Activated T-cell treated with anti-CD3 and anti-CD28 coated beads, Interleukin-2, amount 50 U/mL, for 1 hour (primary cell): Measurements from ENCODE around the gene KCTD19.
"Not testable (repeated sequence)": the region's sequence is repeated elsewhere in the genome, so short reads cannot be mapped to it uniquely, and the experiment has no call there.

Source experiments
- DNase-seq: peaks from one replicate; pipeline ENCODE4 v3.0.0-alpha.2; 2020

Gene KCTD19

GRCh38 chr16:67326472-67327309 lies at the start of gene KCTD19, which contains the start of gene LRRC36:
TSS of gene KCTD19 (minus strand) at chr16:67326741. CDS start at chr16:67326707, 34 bp downstream.
TSS of gene LRRC36 (plus strand) at chr16:67326815. CDS start at chr16:67326863, 48 bp downstream.
- peak; percentile 66 for DNase-seq

DNA sequence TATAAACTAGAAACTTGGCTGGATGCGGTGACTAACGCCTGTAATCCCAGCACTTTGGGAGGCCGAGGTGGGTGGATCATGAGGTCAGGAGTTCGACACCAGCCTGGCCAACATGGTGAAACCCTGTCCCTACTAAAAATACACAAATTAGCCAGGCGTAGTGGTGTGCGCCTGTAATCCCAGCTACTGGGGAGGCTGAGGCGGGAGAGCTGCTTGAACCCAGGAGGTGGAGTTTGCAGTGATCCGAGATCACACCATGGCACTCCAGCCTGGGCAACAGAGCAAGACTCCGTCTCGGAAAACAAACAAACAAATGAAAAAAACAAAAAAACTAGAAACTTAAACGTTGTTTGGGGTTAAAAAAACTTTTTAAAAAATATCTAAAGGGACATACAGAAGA lies 49.5 kb upstream of the KCTD19 start:
- DNase-seq = not testable (repeated sequence)

- no peak for DNase-seq
Measured at GRCh38 chr16:67372664-67373063, 46.1 kb upstream of the KCTD19 start.

DNA sequence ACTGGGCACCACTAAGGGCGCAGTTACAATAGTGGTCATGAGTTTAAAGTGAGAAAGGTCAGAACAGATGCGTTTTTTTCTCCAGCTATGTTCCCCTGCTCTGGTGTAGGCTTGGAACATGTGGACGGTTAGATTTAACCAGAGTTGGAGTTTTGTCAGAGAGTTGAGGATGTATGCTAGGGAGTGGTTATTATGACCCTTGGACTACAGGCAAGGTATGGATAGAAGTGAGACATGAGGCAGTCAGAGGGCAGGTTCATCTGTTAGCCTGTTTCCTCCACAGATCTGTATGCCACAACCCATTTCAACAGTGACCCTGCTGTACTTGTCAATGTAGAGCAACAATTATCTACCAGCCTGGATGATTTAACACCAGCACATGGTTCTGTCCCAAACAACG lies 44.1 kb upstream of the KCTD19 start:
- DNase-seq = no peak

GRCh38 chr16:67364600-67365235 lies 38.2 kb upstream of the KCTD19 start:
- no peak for DNase-seq

DNA sequence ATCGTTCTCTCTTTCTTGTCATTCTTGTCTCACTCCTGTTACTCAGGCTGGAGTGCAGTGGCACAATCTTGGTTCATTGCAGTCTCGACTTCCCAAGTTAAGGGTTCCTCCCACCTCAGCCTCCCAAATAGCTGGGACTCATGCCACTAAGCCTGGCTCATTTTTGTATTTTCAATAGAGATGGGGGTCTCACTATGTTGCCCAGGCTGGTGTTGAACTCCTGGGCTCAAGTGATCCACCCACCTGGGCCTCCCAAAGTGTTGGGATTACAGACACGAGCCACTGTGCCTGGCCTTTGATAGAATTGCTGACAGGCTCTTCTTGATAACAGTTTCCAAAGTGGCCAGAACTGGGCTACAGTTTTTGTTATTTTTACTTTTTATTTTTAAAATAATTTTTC lies 34.5 kb upstream of the KCTD19 start:
- no peak for DNase-seq

DNA sequence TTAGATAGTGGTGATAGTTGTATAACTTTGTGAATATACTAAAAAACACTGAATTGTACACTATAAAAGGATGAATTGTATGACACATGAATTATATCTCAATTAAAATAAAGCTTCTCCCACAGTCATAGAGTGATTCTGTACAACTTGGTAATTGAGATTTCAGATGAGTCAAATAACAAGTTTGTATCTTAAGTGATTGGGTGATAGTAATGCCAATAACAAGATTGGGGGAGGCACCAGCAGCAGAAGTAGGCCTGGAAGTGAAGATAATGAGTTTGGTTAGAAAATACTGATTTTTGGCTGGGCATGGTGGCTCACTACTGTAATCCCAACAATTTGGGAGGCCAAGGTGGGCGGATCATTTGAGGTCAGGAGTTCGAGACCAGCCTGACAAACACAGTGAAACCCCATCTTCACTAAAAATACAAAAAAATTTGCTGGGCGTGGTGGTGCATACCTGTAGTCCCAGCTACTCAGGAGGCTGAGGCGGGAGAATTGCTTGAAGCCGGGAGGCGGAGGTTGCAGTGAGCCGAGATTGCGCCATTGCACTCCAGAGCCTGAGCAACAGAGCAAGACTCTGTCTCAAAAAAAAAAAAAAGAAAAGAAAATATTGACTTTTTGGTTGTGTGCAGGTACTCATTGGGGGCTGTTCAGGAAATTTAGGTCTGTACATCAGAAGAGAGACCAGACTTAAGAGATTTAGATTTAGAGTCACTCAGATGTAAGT lies 33.2 kb upstream of the KCTD19 start:
- DNase-seq = not testable (repeated sequence)

- DNase-seq = no peak
Measured at GRCh38 chr16:67357561-67357960, 31.0 kb upstream of the KCTD19 start.

- no peak for DNase-seq
Measured at GRCh38 chr16:67356396-67356795, 29.9 kb upstream of the KCTD19 start.

- not testable (repeated sequence) for DNase-seq
Measured at GRCh38 chr16:67352463-67352862, 25.9 kb upstream of the KCTD19 start.

DNA sequence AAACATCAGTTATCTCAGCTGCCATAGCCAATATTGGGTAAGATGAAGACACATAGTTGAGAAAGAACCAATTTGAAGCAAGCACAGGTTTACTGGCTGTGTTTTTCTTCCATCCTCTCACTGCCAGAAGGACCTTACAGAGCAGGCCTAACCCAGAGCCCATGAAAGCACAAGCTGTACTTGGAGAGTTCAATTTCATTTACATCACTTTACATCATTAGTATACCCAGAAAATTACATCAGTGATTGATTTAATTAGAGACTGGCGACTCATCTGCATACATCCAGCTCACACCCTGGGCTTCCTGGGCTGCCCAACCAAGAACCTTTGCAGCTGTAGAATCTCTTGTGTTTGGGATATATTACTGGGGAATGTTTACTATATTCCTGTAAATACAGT lies 23.8 kb upstream of the KCTD19 start:
- no peak for DNase-seq

DNA sequence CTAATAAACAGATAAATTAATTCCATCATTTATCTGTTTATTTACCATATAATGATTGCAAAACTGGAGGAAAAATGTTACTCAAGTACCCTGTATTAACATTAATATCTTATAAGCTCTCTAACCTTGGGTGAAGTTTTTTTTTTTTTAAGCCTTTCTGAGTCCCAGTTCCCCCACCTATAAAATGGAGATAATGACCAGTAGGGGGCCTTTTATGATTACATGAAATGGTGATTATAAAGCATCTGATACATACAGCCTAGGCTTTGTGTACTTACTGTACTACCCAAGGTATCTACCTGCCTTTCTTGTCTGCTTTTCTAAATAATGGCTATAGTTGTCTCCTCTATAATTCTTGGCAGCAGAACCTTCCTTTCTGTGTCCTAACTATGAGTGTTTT lies 22.6 kb upstream of the KCTD19 start:
- DNase-seq = no peak

- no peak for DNase-seq
Measured at GRCh38 chr16:67346341-67346740, 19.8 kb upstream of the KCTD19 start.

- no peak for DNase-seq
Measured at GRCh38 chr16:67345401-67345800, 18.9 kb upstream of the KCTD19 start.

DNA sequence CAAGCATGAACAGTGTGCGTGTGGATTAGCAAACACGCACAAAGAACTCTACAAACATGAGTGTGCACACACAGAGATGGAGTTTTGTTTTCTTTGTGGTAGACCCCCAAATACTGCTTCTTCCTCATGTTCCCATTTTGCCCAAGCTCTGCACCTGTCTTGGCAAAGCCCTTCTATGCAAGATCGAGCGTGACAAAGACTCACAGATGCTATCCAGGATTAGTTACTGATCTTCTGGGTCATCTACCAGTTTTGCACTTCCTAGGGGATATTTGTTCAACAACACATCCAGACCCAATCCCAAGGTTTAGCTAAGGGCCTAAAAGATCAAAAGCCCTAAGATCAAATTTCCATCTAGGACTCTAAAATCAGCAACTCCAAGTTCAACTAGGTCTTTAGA lies 16.1 kb upstream of the KCTD19 start:
- no peak for DNase-seq

- DNase-seq = no peak
Measured at GRCh38 chr16:67341250-67341649, 14.7 kb upstream of the KCTD19 start.

GRCh38 chr16:67339453-67339852 lies 12.9 kb upstream of the KCTD19 start:
- no peak for DNase-seq

- DNase-seq = no peak
Measured at GRCh38 chr16:67336648-67337047, 10.1 kb upstream of the KCTD19 start.

DNA sequence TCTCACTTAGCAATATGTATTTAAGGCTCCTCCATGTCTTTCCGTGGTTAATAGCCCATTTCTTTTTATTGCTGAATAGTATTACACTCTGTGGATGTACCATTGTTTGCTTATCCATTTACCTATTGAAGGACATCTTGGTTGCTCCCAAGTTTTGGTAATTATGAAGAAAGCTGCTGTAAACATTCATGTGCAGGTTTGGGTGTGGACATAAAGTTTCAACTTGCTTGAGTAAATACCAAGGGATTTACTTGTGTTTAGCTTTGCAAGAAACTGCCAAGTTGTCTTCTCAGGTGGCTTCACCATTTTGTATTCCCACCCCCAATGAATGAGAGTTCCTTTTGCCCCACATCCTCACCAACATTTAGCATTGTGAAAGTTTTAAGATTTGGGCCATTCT lies 9.6 kb upstream of the KCTD19 start:
- no peak for DNase-seq

DNA sequence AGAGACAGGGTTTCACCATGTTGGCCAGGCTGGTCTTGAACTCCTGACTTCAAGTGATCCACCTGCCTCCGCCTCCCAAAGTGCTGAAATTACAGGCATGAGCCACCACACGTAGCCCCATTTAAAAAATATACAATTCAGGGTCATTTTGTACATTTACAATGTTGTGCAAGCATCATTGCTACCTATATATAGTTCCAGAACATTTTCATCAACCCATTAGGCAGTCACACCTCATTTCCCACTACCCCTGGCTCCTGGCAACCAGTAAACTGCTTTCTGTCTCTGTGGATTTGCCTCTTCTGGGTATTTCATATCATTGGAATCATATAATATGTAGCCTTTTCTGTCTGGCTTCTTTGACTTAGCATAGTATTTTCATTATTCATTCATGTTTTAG lies 6.8 kb upstream of the KCTD19 start:
- DNase-seq = no peak

DNA sequence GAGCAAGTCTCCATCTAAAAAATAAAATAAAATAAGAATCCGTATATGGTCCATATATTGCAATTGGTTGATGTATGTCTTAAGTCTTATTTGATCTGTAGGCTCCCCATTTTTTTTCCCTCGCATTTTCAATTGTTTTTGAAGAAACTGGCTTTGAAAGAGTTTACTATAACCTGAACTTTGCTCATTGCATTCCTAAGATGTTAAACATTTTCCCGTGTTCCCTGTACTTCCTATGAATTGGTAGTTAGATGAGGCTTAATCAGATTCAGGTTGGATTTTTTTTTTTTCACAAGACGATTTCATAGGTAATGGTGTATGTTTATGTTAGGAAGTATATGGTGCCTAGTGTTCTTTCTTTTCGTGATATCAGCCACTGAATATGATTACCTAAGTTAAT lies 3.4 kb upstream of the KCTD19 start:
- no peak for DNase-seq

DNA sequence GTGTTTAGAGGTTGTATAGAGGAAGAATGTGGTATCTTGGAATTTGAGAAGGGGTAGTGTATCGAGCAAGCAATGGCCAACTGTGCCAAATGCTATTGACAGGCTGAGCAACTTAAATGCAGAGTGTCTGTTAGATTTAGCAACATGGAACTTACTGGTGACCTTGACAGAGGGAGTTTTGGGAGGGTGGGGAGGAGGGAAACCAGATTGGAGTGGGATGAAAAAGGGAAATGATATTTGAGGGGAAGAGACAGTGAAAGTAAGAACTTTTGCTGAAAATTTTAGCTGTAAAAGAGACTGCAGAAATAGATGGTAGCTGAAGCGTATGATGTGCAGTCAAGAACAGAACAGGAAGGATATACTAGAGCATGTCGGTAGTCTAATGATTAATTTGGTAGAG lies 1.2 kb upstream of the KCTD19 start:
- DNase-seq = no peak

DNA sequence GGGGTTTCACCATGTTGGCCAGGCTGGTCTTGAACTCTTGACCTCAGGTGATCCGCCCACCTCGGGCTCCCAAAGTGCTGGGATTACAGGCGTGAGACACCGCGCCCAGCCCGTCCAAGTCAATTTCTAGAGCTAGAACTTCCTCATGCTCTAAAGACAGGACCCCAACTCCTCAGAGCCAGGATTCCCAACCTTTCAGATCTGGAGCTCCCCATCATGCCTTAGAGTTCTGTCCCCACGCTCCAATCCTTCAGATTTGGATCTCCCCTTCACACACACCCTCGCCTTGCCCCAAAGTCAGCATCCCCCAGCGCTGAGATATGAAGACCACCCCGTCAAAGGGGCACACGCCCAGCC lies 448 bp downstream of the KCTD19 start:
- no peak for DNase-seq

DNA sequence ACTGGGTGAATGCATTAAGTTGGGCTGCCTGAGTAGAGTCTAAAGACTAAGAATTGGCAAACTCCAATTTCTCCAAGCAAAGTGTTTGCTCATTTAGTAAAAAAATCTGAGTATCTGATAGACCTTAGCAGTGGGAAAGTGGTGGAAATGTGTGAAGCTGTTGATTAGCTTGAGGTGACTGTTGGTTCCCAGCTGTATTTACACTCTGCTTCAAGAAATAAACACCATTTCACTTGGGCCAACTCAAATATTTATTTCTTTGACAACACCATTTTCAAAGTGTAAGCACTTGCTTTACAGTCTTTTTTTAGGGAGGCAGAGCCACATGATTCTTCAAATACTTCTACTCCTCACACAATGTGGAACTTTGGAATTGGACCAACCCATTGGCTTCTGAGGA lies 8.7 kb downstream of the KCTD19 start:
- DNase-seq = no peak
